Measurements from ENCODE around the gene CCDC85B. TPM values are rescaled to one million over a fixed set of nuclear protein-coding genes. Genes with fewer than 3 reads are reported as not detected.
A peak's percentile ranks its signal among the peaks of the same experiment; 100 is the strongest.

The CCDC85B gene
- 100 to 1,000 TPM in 1 of 4 donors, 10 to 100 TPM in 2, 1 to 10 TPM in 1; 7.9 to 140 (median 23.1) TPM for total RNA-seq

- Histone ChIP-seq H3K4me3 (peak within 1 kb of the TSS; percentile 45 to 79 (median 69)), H3K4me1 (peaks cover 39 to 73% (median 58%) of the 10 kb centered on the region in 4 donors), H3K9me3 (no peaks in the 10 kb centered on the region), H3K36me3 (no peaks in the 10 kb centered on the region), H3K27ac (peak within 1 kb of the TSS; percentile 95 to 99 (median 97)), H3K27me3 (no peaks in the 10 kb centered on the region)
- in situ Hi-C loops (cut with MboI; ENCODE audit: low pct_ligation_motif_present in 1 of 4, low pct_unique_long_range_greater_than_20kb in 1 of 4, low sequenced_read_pairs in 3 of 4): loop anchor here in 2 of 4 donors (25.0 kb wide), 1 partner anchor 97 kb away; no protein-coding TSS in a partner anchor
- intact Hi-C loops (cut with DNase I; ENCODE audit: low total_unique reads): no loop called here
- peak; percentile 99 for DNase-seq
- WGBS, 2 donors (ENCODE audit: low coverage in 1 of 2): 1% methylated on average over 27 of the region's 94 CpGs; no CpG with 5 or more reads in 1 of the 2 donors
- TF ChIP-seq POLR2AphosphoS5 (IDR thresholded peaks at IDR 0.05): peak; percentile 86 to 97 (median 95)
- TF ChIP-seq EP300 (IDR thresholded peaks at IDR 0.05; ENCODE audit: low read depth): no peak
- peak; percentile 81 for TF ChIP-seq POLR2A (IDR thresholded peaks at IDR 0.05)
- peak in 3 of 5 experiments; percentile 11 to 48 (median 31) for TF ChIP-seq CTCF (IDR thresholded peaks at IDR 0.05)
These were observed at the start of gene CCDC85B for GRCh38 chr11:65890324-65891218. Gene CCDC85B, plus strand, starts transcription at chr11:65890673. Its CDS starts 111 bp downstream, at chr11:65890784.

GRCh38 chr11:65842144-65842543 is 48.3 kb upstream of the CCDC85B start:
- Histone ChIP-seq H3K4me1 (peaks cover 0 to 26% (median 0%) of the 10 kb centered on the region in 4 donors), H3K27ac (peak overlapping the region in 1 of 4 donors; percentile 14), H3K36me3 (no peaks in the 10 kb centered on the region), H3K4me3 (no peak overlapping the region), H3K27me3 (no peaks in the 10 kb centered on the region), H3K9me3 (no peaks in the 10 kb centered on the region)
- no peak for TF ChIP-seq POLR2A (IDR thresholded peaks at IDR 0.05)
- 81 to 88% methylated on average over 3 to 4 of the region's 4 CpGs for WGBS, 2 donors (ENCODE audit: low coverage in 1 of 2)
- in situ Hi-C loops (cut with MboI; ENCODE audit: low pct_ligation_motif_present in 1 of 4, low pct_unique_long_range_greater_than_20kb in 1 of 4, low sequenced_read_pairs in 3 of 4) (no loop called here), intact Hi-C loops (cut with DNase I; ENCODE audit: low total_unique reads) (no loop called here)
- peak; percentile 24 for DNase-seq

- in situ Hi-C loops (cut with MboI; ENCODE audit: low pct_ligation_motif_present in 1 of 4, low pct_unique_long_range_greater_than_20kb in 1 of 4, low sequenced_read_pairs in 3 of 4) (no loop called here), intact Hi-C loops (cut with DNase I; ENCODE audit: low total_unique reads) (no loop called here)
- no peaks in the 10 kb centered on the region for H3K9me3 ChIP-seq
- H3K4me3 ChIP-seq: no peak overlapping the region
- no peaks in the 10 kb centered on the region for H3K27me3 ChIP-seq
- DNase-seq: no peak
- H3K36me3 ChIP-seq: no peaks in the 10 kb centered on the region
- peak overlapping the region; percentile 44 to 66 (median 52) for H3K27ac ChIP-seq
- WGBS, 2 donors (ENCODE audit: low coverage in 1 of 2): 70 to 71% methylated on average over 3 of the region's 3 CpGs
- no peak for TF ChIP-seq EP300 (IDR thresholded peaks at IDR 0.05; ENCODE audit: low read depth)
- no peak for TF ChIP-seq CTCF (IDR thresholded peaks at IDR 0.05)
- TF ChIP-seq POLR2AphosphoS5 (IDR thresholded peaks at IDR 0.05): no peak
- no peak for TF ChIP-seq POLR2A (IDR thresholded peaks at IDR 0.05)
- H3K4me1 ChIP-seq: peaks cover 0 to 26% (median 0%) of the 10 kb centered on the region in 4 donors
These were observed 46.7 kb upstream of the CCDC85B start for GRCh38 chr11:65843811-65844210.

GRCh38 chr11:65844231-65844872 is 46.1 kb upstream of the CCDC85B start:
- intact Hi-C loops (cut with DNase I; ENCODE audit: low total_unique reads): no loop called here
- 60 to 69% methylated on average over 3 to 10 of the region's 10 CpGs for WGBS, 2 donors (ENCODE audit: low coverage in 1 of 2)
- in situ Hi-C loops (cut with MboI; ENCODE audit: low pct_ligation_motif_present in 1 of 4, low pct_unique_long_range_greater_than_20kb in 1 of 4, low sequenced_read_pairs in 3 of 4): no loop called here
- Histone ChIP-seq H3K27ac (peak overlapping the region; percentile 44 to 66 (median 52)), H3K9me3 (no peaks in the 10 kb centered on the region), H3K4me3 (no peak overlapping the region), H3K27me3 (no peaks in the 10 kb centered on the region), H3K36me3 (no peaks in the 10 kb centered on the region), H3K4me1 (peaks cover 0 to 26% (median 1%) of the 10 kb centered on the region in 4 donors)
- TF ChIP-seq CTCF (IDR thresholded peaks at IDR 0.05) (no peak), POLR2AphosphoS5 (IDR thresholded peaks at IDR 0.05) (peak in 1 of 3 donors; percentile 19), EP300 (IDR thresholded peaks at IDR 0.05; ENCODE audit: low read depth) (no peak), POLR2A (IDR thresholded peaks at IDR 0.05) (no peak)
- peak; percentile 61 for DNase-seq
